GM21367 (cell line): ENCODE measurements around the gene CDRT4.

Experiments
- ATAC-seq: cut with Tn5 transposase; IDR thresholded peaks from one replicate; pipeline ENCODE4 v1.9.1; 2021; ENCODE audit not compliant: unreplicated experiment

CDRT4 gene

GRCh38 chr17:15492791-15493692 is 25.6 kb upstream of the CDRT4 start:
- ATAC-seq: no peak

- no peak for ATAC-seq
Measured at GRCh38 chr17:15492186-15492585, 24.8 kb upstream of the CDRT4 start.

- no peak for ATAC-seq
Measured at GRCh38 chr17:15490634-15491261, 23.3 kb upstream of the CDRT4 start.

- ATAC-seq: no peak
Measured at GRCh38 chr17:15488557-15488956, 21.1 kb upstream of the CDRT4 start.

GRCh38 chr17:15485045-15485444 is 17.6 kb upstream of the CDRT4 start:
- no peak for ATAC-seq

- ATAC-seq: no peak
Measured at GRCh38 chr17:15483431-15483830, 16.0 kb upstream of the CDRT4 start.

- no peak for ATAC-seq
Measured at GRCh38 chr17:15482476-15482875, 15.1 kb upstream of the CDRT4 start.

GRCh38 chr17:15481481-15481880 is 14.1 kb upstream of the CDRT4 start:
- ATAC-seq: no peak

- no peak for ATAC-seq
Measured at GRCh38 chr17:15480204-15480603, 12.8 kb upstream of the CDRT4 start.

GRCh38 chr17:15479703-15480102 is 12.3 kb upstream of the CDRT4 start:
- no peak for ATAC-seq

GRCh38 chr17:15478845-15479244 is 11.4 kb upstream of the CDRT4 start:
- no peak for ATAC-seq

GRCh38 chr17:15475631-15476354 is 8.4 kb upstream of the CDRT4 start:
- no peak for ATAC-seq

- ATAC-seq: no peak
Measured at GRCh38 chr17:15472891-15473290, 5.5 kb upstream of the CDRT4 start.

- no peak for ATAC-seq
Measured at GRCh38 chr17:15470536-15470935, 3.1 kb upstream of the CDRT4 start.

GRCh38 chr17:15469260-15469659 is 1.8 kb upstream of the CDRT4 start:
- no peak for ATAC-seq

- no peak for ATAC-seq
Measured at GRCh38 chr17:15468126-15468525, 705 bp upstream of the CDRT4 start.

- no peak for ATAC-seq
Measured at GRCh38 chr17:15466131-15466530, 1.3 kb downstream of the CDRT4 start.

- ATAC-seq: no peak
Measured at GRCh38 chr17:15465045-15465701, 2.2 kb downstream of the CDRT4 start.

- ATAC-seq: no peak
Measured at GRCh38 chr17:15464231-15464985, 3.0 kb downstream of the CDRT4 start.

- ATAC-seq: no peak
Measured at GRCh38 chr17:15462976-15463772, 4.2 kb downstream of the CDRT4 start.
